ENCODE results near the gene CDC42EP4.
"Not testable (repeated sequence)": the region's sequence is repeated elsewhere in the genome, so short reads cannot be mapped to it uniquely, and the experiment has no call there.

CDC42EP4 gene

GRCh38 chr17:73278049-73278464 lies 33.7 kb downstream of the CDC42EP4 start:
- no peak for DNase-seq

DNA sequence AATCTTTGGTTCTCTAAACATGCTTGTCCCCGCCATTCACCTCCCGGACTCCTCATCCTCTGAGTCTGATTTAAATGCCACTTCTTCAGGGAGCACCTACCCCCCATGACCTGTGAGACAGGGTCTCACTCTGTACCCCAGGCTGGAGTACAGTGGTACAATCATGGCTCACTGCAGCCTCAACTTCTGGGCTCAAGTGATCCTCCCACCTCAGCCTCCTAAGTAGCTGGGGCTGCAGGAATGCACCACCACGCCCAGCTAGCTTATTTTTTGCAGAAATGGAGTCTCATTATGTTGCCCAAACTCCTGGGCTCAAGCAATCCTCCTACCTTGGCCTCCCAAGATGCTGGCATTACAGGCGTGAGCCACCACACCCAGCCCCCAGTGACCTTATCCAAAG lies 37.3 kb downstream of the CDC42EP4 start:
- no peak for DNase-seq

DNA sequence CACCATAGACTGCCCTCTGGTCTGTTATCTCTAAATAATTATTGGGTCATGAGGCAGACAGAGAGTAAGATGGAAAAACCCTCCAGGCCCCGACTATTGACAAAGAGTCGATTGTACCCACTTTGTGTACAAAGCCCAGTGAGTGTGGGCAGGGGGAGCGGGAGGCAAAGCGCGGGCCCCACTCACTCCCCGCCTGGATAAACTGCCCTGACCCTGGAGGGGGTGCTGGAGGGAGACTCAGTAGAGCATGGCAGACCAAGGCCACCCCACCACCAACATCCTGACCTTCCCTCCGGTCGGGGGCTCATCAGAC lies 38.9 kb downstream of the CDC42EP4 start:
- no peak for DNase-seq

GRCh38 chr17:73271072-73271471 lies 40.7 kb downstream of the CDC42EP4 start:
- DNase-seq: peak; percentile 19 to 58 (median 46)

- no peak for DNase-seq
Measured at GRCh38 chr17:73269791-73270190, 42.0 kb downstream of the CDC42EP4 start.

- no peak for DNase-seq
Measured at GRCh38 chr17:73269329-73269615, 42.5 kb downstream of the CDC42EP4 start.

GRCh38 chr17:73268582-73269328 lies 43.0 kb downstream of the CDC42EP4 start:
- no peak for DNase-seq

- no peak for DNase-seq
Measured at GRCh38 chr17:73267648-73268537, 43.9 kb downstream of the CDC42EP4 start.

DNA sequence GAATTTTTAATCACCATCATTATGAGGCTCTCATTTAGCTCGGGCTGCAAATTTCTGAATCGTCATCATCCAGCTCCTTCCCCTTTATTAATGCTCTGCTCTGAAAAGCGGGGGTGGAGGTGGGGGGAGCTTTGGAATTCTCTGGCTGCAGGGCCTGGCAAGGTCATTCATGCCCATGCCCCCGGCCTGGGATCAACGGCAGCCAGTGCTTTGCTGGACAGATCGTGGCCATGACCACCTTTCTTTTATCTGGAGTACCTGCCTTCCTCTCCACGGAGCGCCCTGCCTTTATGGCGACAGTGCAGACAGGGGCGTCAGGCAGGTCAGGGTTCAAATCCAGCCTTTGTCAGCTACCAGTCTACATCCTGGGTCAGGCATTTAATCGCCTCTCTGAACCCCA lies 45.0 kb downstream of the CDC42EP4 start:
- no peak for DNase-seq

DNA sequence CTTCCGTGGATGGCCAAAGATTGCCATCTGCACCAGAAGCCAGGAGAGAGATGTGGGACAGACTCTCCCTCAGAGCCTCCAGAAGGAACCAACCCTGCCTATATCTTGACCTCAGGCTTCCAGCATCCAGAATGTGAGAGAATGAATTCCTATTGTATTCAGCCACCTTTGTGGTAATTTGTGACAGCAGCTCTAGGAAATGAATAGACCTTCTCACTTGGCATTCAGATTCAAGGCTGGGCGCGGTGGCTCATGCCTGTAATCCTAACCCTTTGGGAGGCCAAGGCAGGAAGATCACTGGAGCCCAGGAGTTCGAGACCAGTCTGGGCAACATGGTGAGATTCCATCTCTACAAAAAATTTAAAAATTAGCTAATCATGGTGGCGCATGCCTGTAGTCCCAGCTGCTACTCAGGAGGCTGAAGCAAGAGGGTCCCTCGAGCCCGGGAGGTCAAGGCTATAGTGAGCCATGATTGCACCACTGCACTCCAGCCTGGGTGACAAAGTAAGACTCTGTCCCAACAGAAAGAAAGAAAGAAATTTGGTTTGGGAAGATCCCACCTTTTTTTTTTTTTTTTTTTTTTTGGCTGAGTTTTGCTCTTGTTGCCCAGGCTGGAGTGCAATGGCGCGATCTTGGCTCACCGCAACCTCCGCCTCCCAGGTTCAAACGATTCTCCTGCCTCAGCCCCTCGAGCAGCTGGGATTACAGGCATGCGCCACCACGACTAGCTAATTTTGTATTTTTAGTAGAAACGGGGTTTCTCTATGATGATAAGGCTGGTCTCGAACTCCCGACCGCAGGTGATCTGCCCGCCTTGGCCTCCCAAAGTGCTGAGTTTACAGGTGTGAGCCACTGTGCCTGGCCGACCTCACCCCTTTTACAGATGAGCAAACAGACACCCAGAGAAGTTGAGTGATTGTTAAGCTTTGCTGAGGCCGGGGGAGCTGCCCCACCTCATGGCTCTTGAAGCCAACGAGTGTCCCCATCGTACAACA lies 45.9 kb downstream of the CDC42EP4 start:
- DNase-seq: no peak

- DNase-seq: not testable (repeated sequence)
Measured at GRCh38 chr17:73264448-73264847, 47.4 kb downstream of the CDC42EP4 start.

DNA sequence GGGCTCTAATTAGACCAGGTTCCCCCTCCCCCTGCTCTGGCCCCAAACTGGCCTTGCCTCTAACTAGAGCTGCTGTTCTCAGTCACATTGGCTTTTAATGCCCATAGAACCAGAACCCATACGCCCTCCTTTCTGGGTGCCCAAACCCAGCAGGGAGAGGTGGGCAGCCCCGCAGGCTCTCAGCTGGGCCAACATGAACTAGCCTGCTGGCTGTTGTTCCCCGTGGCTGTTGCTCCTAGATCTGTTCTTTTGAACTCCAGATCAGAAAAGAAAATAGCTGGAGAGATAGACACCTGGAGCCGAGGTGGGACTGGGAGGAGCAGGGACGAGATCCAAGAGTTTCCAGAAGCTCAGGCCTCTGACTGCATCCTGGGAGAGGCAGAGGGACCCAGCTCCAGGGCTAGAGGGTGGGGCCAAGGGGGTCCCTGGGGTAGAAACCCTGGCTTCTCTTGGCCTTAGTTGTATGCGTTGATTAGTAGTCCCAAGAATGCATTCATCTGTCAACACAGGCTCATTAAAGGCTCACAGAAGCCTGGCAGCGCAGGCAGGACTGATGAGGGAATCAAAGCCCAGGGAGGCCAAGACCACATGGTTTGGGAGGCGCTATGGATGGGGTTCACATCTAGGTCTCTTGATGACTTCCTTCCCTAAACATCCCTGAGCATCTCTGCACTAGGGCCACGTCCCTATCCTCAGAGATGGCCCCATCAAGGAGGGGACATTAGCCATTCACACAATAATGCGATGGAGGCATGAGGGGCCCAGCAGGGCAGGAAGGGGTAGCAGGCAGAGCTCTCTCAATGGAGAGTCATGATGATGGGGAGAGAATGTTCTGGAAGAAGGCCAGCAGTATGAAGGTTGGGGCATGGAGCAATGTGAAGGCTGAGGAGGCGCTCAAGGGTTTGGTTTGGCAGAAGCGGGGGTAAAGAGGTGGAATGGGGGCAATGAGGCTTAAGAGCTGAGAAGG lies 48.8 kb downstream of the CDC42EP4 start:
- DNase-seq: no peak

GRCh38 chr17:73261952-73262675 lies 49.7 kb downstream of the CDC42EP4 start:
- DNase-seq: no peak

DNA sequence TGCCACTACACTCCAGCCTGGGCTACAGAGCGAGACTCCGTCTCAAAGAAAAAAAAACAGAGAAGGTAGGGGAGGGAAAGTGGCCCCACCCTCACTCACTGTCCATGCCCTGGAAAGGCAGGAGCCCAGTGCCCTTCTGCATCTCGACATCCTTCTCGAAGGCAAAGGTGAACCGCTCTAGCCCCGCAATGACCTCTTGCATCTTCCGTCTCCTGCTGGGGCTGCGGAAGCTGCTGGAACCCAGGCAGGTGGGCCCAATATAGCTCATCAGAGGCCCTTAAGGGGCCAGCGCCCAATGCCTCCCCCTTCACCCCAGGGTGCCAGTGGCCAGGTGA lies 50.2 kb downstream of the CDC42EP4 start, which contains the start of gene CPSF4L:
TSS of gene CPSF4L (minus strand) at position 264 of the 335 bp plus-strand sequence. CDS start at position 202, 62 bp downstream.
- no peak for DNase-seq

GRCh38 chr17:73257516-73257915 lies 54.3 kb downstream of the CDC42EP4 start:
- DNase-seq: no peak

GRCh38 chr17:73256220-73256619 lies 55.6 kb downstream of the CDC42EP4 start:
- no peak for DNase-seq

- DNase-seq: peak; percentile 51 to 75 (median 65)
Measured at GRCh38 chr17:73255671-73256181, 56.1 kb downstream of the CDC42EP4 start.

DNA sequence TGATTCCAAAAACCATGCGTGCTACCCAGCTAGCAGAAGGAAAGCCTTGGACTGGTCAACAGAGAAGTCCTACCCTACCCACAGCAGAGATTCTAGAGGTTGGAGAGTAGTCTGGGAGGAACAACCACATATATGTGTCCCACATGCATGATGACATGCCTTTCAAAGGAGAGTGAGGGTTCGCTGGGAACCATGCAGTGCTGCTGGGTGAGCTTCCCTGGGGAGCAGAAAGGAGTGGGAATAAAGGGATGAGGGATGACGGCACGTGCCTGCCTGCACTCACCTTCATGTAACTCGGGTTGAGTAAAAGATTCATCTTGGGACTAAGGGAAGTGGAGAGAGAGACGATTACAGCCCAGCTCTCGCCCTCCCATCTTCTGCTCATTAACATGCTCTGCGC lies 59.9 kb downstream of the CDC42EP4 start:
- no peak for DNase-seq

GRCh38 chr17:73250851-73251640 lies 60.8 kb downstream of the CDC42EP4 start:
- no peak for DNase-seq

GRCh38 chr17:73249700-73250099 lies 62.1 kb downstream of the CDC42EP4 start:
- no peak for DNase-seq
